ENCODE data around the gene TC2N.
"Not testable (repeated sequence)": the region's sequence is repeated elsewhere in the genome, so short reads cannot be mapped to it uniquely, and the experiment has no call there.

TC2N gene

GRCh38 chr14:91889477-91890211 is 22.3 kb upstream of the TC2N start:
- no peak for DNase-seq (ENCODE audit: low read depth in 2 of 2)

DNA sequence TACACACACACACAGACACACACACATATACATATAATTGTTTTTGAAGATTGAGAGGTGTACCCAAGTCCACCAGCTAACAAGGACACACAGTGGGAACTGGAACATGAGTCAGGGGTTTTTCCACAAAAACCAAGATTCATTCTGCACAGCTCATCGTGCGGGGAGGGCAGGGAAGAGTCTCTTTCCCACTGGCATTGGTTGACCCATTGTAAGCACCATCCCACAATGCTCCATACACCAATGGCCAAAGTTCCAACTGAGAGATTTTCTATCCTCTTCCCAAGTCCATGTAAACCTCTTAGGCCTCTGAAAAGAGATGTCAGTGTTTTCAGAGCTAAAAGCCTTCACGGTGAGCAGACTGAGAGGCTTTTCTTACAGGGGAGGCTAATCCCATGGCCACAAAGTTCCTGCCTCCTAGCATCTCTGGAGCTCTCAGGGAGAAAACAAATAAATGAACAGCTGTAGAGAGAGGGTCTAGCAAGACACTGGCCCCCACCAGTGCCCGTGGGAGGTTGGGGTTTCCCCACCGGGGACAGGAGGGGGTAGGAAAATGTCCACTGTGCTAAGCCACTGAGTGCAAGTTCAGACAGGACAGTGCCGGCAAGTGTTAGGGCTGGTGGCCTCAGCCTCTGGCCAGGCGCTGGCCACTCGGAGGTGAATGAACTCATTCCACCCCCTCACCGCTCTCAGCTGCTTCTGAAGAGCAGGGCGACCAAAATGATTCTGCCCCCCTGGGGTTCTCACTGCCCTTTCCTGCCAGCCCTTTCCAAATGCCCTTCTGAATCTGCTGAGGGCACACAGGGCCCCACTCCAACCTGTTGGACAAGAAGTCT is 21.5 kb upstream of the TC2N start:
- DNase-seq (ENCODE audit: low read depth in 2 of 2) = no peak

DNA sequence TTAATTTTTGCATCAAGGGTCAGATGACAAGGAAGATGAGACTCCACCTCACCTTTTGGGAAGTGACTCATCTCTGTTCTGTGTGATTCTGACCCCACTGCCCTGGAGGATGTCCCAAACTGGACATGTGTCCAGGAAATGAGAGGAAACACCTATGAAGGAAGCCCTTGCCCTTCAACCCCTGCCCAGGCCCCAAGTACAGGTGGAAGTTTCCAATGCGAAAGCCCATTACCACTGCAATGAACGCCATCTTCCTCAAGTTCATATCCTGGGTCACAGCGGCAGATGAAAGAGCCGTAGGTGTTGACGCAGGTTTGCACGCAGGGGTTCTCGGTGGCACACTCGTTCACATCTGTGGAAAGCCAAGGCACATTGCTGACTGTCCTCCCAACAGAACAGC is 19.6 kb upstream of the TC2N start:
- DNase-seq (ENCODE audit: low read depth in 2 of 2) = no peak

DNA sequence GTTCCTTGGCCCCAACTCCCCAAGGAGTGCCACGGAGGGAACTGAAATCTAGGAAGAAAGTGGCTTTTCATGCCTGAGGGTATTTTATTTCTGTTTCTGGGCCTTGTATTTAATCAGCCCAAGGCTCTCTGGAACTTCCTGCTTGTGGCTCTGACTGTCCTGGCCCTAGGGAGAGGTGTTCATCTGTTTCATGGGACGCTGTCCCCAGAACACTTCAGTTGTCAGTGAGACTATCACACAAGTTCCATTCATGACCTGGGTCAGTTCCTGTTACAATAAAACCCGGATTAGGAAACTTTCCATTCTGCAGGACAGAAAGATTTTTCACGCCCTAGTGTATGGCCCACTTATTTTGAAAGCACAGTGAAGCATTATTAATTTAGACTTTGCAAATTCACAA is 18.5 kb upstream of the TC2N start:
- DNase-seq (ENCODE audit: low read depth in 2 of 2) = no peak

- DNase-seq (ENCODE audit: low read depth in 2 of 2) = no peak
These were observed 17.9 kb upstream of the TC2N start for GRCh38 chr14:91885113-91885712.

- DNase-seq (ENCODE audit: low read depth in 2 of 2) = no peak
These were observed 17.3 kb upstream of the TC2N start for GRCh38 chr14:91884664-91885063.

GRCh38 chr14:91883753-91884152 is 16.4 kb upstream of the TC2N start:
- no peak for DNase-seq (ENCODE audit: low read depth in 2 of 2)

- DNase-seq (ENCODE audit: low read depth in 2 of 2) = no peak
These were observed 15.4 kb upstream of the TC2N start for GRCh38 chr14:91882776-91883175.

- DNase-seq (ENCODE audit: low read depth in 2 of 2) = no peak
These were observed 15.0 kb upstream of the TC2N start for GRCh38 chr14:91882369-91882768.

DNA sequence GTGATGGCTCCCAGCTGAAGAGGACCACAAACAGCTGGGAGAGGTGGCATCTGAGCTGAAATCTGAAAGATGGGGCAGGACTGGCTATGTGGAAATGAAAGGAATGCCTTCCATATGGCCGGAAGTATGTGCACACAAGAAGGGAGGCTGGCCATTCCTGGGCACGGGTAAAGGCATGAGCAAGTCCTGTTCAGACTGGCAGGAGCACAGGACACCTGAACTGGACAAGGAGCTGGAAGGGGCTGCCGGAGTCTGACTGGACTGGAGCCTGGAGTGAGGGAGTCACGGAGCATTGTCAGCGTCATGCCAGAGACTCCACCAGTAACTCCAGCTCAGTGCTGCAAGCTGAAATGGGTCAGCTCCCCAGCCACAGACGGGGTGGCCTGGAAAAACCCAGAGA is 11.9 kb upstream of the TC2N start:
- no peak for DNase-seq (ENCODE audit: low read depth in 2 of 2)

DNA sequence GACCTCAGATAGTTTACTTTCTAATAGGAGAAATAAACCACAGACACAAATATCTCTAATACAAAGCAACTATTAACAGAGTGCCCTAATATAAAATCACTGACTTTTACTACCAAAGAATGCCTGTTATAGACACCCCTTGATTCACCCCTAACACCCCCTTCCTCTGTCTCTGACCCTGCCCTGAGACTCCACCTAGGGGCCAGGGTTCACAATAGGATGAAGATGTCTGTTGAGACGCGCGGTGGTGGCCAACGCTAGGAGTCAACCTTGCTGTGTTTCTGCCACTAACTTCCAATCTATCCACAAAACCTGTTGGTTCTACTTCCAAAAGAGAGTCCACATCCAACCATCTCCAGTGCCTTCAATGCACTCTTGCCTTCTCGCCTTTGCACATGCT is 10.9 kb upstream of the TC2N start:
- DNase-seq (ENCODE audit: low read depth in 2 of 2) = no peak

DNA sequence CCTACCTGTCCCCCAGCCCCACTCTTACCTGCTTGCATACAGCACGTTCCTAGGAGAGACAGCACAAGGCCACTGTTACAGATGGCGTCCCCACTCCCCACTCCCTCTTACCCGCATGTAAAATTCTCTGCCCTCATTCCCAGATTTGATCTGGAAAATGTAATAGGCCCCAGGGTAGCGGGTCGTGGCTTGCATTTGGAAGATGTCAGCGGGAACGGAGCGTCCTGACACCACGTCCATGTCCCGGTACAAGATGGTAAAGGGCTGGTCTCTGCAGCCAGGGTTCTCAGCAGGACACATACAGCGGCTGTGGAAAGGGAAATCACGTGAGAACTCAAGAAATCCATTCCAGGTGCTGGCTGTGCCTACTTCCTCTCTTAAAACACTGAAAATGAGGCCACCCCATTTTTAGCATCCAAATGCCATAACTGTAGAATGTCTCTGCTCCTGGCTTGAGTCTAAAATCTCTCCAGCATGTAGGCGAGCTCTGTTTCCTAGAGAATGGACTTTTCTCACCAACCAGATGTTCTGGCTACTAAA is 10.1 kb upstream of the TC2N start:
- no peak for DNase-seq (ENCODE audit: low read depth in 2 of 2)

DNA sequence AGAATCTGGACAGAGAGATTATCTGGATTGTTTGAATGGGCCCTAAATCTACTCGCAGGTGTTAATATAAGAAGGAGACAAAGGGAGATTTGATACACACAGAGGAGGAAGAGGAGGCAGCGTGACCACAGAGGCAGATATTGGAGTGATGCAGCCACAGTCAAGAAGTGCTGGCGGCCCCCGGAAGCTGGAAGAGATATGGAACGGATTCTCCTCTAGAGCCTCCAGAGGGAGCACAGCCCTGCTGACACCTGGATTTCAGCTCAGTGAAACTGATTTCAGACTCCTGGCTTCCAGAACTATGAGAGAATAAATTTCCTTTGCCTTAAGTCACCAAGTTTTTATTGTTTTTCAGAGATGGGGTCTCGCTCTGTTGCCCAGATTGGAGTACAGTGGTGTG is 9.2 kb upstream of the TC2N start:
- DNase-seq (ENCODE audit: low read depth in 2 of 2) = no peak

GRCh38 chr14:91875525-91876286 is 8.4 kb upstream of the TC2N start:
- DNase-seq (ENCODE audit: low read depth in 2 of 2) = no peak

DNA sequence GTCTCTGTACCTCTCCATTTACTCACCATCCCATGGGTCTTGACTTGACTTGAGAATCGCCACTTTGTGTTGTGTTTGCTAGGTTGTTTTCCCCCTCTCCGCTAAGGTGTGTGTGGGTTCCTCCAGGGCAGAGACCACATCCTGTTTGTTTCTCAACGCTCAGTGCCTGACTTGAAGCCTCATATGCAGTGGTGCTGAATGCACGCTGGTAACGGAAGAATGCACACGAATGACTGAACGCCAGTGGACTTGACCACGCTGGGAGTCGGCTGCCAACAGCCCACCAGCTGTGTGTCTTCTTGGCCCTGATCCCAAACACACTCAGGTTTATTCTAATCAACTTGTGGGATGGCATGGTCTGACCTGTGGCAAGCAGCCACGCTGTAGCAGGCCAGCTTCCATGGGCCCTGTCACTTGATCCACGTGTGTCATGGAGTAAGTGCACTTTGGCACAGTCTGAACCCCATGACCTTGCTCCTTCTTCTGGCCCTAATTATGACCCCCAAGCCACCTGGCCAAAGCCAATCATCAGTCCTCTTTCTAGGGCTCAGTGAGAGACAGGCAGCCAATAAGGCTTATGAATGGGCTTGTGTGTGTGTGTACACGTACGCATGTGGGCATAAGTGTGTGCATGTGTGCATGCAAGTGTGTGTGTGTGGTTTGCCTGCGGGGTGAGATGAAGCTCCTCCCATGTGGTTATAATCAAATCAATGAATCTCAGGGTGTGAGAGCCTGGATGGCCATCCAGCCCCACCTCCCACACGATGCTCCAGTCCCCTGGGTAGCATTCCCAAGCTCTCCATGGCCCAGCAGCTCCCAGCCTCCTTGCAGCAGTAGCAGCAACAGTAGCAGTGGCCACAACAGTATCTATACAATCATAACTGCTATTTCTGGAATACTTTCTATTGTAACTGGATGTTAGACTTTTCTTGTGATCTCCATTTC is 6.4 kb upstream of the TC2N start:
- peak in 1 of 2 donors; percentile 26 for DNase-seq (ENCODE audit: low read depth in 2 of 2)

DNA sequence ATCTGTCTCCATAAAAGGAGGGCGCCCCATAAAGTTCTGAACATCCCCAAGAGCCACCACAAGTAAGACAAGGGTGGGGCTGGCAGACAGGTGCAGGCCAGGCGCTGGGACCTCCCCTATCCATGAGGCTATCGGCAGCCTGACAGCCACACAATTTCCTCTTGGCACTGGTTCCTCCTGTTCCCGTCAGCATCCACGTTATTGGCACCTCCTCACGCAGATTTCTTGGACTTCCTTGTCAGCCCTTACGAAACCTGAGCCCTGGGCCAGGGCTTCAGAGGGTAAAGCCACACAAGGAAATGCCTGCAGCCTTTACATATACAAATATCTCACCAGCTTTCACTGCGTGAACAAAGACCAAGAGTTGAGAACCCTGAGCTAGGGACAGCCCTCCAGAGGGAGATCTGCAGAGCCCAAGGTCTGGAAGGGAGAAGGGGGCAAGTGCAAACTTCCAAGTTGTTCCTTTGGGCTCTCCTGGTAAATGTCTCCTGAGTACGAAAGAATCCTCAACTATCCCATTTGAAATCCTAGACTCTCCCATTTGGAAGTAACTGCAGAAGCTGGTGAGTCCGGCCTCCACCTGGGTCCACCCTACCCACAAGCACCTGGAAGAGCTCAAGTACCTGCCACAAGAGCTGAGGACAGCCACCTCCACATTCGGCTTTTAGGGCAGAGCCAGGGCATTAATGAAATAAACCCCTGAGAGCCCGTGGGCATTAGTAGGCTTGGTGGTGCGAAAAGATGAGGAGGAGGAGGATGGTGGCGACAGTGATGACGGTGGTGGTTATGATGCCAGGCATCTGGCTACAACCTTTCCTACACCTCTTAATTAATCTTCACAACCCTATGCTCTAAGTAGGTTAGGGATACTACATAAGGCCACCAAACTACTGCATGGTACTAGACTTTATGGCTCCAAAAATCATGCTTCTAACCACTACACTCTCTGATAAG is 5.5 kb upstream of the TC2N start:
- DNase-seq (ENCODE audit: low read depth in 2 of 2) = no peak

DNA sequence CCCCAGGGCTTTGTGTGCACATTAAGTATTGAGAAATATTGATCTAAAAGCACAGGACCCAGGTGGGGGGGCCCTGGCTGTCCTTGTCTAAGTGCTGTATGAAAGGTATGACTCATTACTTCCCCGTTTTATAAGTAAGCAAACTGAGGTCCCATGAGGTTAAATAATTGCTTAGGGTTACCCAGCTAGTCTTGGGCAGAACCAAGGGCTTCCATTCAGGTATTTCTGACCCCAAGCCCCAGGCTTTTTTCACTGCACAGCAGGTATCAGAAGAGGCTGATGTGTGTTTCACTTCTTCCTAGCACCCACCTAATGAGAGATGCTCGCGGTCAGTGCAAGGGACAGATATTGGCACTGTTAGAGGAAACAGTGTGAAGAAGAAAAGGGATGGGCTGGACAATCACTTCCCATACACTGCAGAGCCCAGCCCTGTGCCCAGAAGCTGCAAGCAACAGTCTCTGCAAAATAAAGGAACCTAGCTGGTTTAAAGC is 4.7 kb upstream of the TC2N start:
- no peak for DNase-seq (ENCODE audit: low read depth in 2 of 2)

DNA sequence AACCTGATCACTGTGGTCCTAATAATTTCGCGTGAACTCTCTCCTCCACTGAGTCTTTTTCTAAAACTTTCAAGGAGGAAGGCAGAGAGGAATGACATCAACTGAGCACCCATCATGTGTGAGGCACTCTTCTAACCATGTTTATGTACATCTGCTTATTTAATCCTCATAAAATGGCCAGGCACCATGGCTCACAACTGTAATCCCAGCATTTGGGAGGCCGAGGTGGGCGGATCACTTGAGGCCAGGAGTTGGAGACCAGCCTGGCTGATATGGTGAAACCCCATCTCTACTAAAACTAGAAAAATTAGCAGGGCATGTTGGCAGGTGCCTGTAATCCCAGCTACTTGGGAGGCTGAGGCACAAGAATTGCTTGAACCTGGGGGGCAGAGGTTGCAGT is 4.1 kb upstream of the TC2N start:
- DNase-seq (ENCODE audit: low read depth in 2 of 2) = not testable (repeated sequence)

GRCh38 chr14:91870890-91871289 is 3.6 kb upstream of the TC2N start:
- DNase-seq (ENCODE audit: low read depth in 2 of 2) = no peak
